ENCODE results near the gene CHMP4A. TPM values are rescaled to one million over a fixed set of nuclear protein-coding genes. Genes with fewer than 3 reads are reported as not detected.
"Not testable (repeated sequence)": the region's sequence is repeated elsewhere in the genome, so short reads cannot be mapped to it uniquely, and the experiment has no call there.

Gene CHMP4A
- total RNA-seq, 2 donors from 2014 or later = 61.5 to 66.8 TPM

DNA sequence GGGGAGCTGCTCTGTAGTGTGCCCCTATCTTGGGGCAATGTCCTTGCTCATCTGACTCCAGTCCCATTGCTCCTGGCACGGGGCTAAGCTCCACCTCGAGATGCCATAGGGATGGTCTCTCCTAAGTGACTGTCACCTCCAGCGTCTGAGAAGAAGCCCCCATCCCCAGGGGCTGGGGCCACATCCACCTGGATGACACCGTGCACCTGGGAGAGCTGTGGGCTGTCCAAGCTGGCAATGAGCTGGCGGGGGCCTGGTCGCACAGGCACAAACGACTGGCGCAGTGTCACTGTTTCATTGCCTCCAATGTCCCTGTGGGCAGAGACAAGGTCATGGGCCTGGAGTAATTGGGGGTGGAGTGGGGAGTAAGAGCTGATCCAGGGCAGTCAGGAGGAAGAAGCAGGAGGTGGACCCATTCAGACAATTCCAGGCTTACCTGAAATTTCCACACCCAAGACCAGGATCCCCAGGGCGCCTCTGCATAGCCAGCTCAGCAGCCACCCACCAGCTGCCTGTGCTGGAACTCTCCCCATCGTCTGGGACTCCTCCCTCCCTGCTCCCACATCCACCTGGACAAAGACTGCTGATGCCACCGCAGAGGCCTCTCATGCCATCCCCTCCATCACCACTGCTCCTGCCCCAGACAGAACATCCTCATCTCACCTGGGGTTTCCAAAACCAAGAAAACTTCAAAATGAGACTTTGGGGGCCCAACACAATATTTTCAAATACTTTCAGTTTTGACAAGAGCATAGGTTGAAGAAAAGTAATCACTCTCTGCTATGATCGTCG lies 36.1 kb upstream of the CHMP4A start:
- TF ChIP-seq POLR2A (IDR thresholded peaks at IDR 0.05) (no peak), POLR2AphosphoS5 (IDR thresholded peaks at IDR 0.05) (no peak)
- TF ChIP-seq, protein P1, sequence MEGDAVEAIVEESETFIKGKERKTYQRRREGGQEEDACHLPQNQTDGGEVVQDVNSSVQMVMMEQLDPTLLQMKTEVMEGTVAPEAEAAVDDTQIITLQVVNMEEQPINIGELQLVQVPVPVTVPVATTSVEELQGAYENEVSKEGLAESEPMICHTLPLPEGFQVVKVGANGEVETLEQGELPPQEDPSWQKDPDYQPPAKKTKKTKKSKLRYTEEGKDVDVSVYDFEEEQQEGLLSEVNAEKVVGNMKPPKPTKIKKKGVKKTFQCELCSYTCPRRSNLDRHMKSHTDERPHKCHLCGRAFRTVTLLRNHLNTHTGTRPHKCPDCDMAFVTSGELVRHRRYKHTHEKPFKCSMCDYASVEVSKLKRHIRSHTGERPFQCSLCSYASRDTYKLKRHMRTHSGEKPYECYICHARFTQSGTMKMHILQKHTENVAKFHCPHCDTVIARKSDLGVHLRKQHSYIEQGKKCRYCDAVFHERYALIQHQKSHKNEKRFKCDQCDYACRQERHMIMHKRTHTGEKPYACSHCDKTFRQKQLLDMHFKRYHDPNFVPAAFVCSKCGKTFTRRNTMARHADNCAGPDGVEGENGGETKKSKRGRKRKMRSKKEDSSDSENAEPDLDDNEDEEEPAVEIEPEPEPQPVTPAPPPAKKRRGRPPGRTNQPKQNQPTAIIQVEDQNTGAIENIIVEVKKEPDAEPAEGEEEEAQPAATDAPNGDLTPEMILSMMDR (IDR thresholded peaks at IDR 0.05) = no peak
- H3K27ac ChIP-seq = no peak overlapping the region
- no peaks in the 10 kb centered on the region for H3K4me1 ChIP-seq (replicated peaks)
- H3K36me3 ChIP-seq = no peaks in the 10 kb centered on the region
- 80% methylated on average over 13 of the region's 13 CpGs for WGBS
- H3K4me3 ChIP-seq = no peak overlapping the region
- H3K9me3 ChIP-seq = no peaks in the 10 kb centered on the region
- no peak for DNase-seq (ENCODE audit: low spot score)
- intact Hi-C loops (cut with DNase I) = no loop called here
- H3K27me3 ChIP-seq (replicated peaks; ENCODE audit: insufficient read depth) = no peaks in the 10 kb centered on the region

DNA sequence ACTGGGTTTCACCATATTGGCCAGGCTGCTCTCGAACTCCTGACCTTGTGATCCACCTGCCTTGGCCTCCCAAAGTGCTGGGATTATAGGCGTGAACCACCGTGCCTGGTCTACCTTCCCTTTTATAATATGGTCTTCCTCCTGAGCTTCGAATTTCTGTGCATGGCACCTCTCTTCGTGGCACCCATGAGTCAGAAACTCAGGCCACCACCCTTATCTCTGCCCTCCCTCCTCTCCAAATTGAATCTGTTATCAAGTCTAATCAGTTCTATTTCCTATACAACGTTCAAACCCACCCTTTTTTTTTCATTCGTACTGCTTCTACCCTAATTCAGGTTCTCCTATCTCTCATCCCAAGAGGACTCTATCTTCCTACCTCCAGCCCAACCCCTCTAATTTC lies 34.1 kb upstream of the CHMP4A start:
- TF ChIP-seq POLR2AphosphoS5 (IDR thresholded peaks at IDR 0.05) = no peak
- TF ChIP-seq, protein P1 (IDR thresholded peaks at IDR 0.05) = no peak
- no peak for TF ChIP-seq POLR2A (IDR thresholded peaks at IDR 0.05)
- 69% methylated on average over 7 of the region's 7 CpGs for WGBS
- no peak overlapping the region for H3K27ac ChIP-seq
- H3K36me3 ChIP-seq = no peaks in the 10 kb centered on the region
- H3K4me1 ChIP-seq (replicated peaks) = no peaks in the 10 kb centered on the region
- no peaks in the 10 kb centered on the region for H3K9me3 ChIP-seq
- no peak for DNase-seq (ENCODE audit: low spot score)
- no peak overlapping the region for H3K4me3 ChIP-seq
- intact Hi-C loops (cut with DNase I) = no loop called here
- no peaks in the 10 kb centered on the region for H3K27me3 ChIP-seq (replicated peaks; ENCODE audit: insufficient read depth)

DNA sequence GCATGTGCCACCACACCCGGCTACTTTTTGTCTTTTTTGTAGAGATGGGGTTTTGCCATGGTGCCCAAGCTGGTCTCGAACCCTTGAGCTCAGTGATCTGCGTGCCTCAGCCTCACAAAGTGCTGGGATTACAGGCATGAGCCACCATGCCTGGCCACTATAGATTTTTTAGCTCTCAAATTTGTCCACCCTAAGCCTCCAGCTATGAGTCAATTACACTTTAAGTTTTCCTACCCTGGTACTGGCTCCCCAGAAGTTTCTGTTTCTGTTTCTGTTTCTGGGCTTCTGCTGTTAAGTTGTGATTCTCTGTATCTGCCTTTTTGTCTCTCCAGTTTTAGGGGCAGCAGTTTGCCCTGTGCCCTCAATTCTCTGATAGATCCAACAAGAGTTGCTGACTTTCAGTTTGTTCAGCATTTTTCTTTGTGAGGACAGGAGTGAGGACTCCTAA lies 33.5 kb upstream of the CHMP4A start:
- intact Hi-C loops (cut with DNase I) = no loop called here
- TF ChIP-seq, protein P1 (IDR thresholded peaks at IDR 0.05) = no peak
- TF ChIP-seq POLR2AphosphoS5 (IDR thresholded peaks at IDR 0.05) (no peak), POLR2A (IDR thresholded peaks at IDR 0.05) (no peak)

DNA sequence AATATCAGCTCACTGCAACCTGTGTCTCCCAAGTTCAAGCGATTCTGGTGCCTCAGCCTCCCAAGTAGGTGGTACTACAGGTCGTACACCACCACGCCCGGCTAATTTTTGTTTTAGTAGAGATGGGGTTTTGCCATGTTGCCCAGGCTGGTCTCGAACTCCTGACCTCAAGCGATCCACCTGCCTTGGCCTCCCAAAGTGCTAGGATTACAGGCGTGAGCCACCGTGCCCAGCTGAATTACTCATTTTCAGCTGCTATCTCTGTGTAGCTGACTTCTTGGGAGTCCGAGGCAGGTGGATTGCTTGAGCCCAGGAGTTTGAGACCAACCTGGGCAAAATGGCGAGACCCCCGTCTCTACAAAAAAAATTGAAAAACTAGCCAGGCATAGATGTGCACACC lies 32.1 kb upstream of the CHMP4A start:
- DNase-seq (ENCODE audit: low spot score); H3K4me3 ChIP-seq; intact Hi-C loops (cut with DNase I); H3K27ac ChIP-seq; H3K36me3 ChIP-seq; H3K27me3 ChIP-seq (replicated peaks; ENCODE audit: insufficient read depth); H3K9me3 ChIP-seq: not testable (repeated sequence)
- 94% methylated on average over 11 of the region's 11 CpGs for WGBS
- H3K4me1 ChIP-seq (replicated peaks) = peaks cover 11% of the 10 kb centered on the region

More for the DNA sequence above, 33.5 kb upstream of the CHMP4A start:
- WGBS = 99% methylated on average over 3 of the region's 3 CpGs
- no peak overlapping the region for H3K4me3 ChIP-seq
- no peaks in the 10 kb centered on the region for H3K36me3 ChIP-seq
- no peaks in the 10 kb centered on the region for H3K27me3 ChIP-seq (replicated peaks; ENCODE audit: insufficient read depth)
- DNase-seq (ENCODE audit: low spot score) = no peak
- no peak overlapping the region for H3K27ac ChIP-seq
- no peaks in the 10 kb centered on the region for H3K9me3 ChIP-seq
- no peaks in the 10 kb centered on the region for H3K4me1 ChIP-seq (replicated peaks)

DNA sequence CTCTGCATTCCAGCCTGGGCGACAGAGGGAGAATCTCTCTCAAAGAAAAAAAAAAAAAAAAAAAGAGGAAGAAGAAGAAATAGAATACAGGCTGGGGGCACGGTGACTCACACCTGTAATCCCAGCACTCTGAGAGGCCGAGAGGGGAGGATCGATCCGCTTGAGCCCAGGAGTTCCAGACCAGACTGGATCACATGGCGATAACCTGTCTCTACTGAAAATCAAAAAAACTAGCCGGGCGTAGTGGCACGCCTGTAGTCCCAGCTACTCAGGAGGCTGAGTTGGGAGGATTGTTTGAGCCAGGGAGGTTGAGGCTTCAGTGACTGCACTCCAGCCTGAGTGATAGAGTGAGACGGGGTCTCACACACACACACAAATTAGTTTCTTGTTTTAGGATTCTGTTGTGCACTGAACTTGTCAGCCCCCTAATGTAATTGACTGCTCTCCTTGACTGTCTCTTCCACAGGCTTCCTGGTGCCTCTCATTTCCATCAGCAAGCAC lies 30.1 kb upstream of the CHMP4A start:
- Histone ChIP-seq H3K27ac (peak overlapping the region; percentile 99), H3K36me3 (no peaks in the 10 kb centered on the region), H3K4me1 (replicated peaks) (peaks cover 19% of the 10 kb centered on the region), H3K27me3 (replicated peaks; ENCODE audit: insufficient read depth) (no peaks in the 10 kb centered on the region), H3K4me3 (peak overlapping the region; percentile 57 to 77), H3K9me3 (no peaks in the 10 kb centered on the region)
- 56% methylated on average over 10 of the region's 10 CpGs for WGBS
- intact Hi-C loops (cut with DNase I) = loop anchor here (2.0 to 5.0 kb wide), 2 partner anchors 53 to 199 kb away; partner anchors contain the start of gene SDR39U1
- no peak for DNase-seq (ENCODE audit: low spot score)
- no peak for TF ChIP-seq POLR2AphosphoS5 (IDR thresholded peaks at IDR 0.05)
- TF ChIP-seq POLR2A (IDR thresholded peaks at IDR 0.05) = no peak
- TF ChIP-seq, protein P1 (IDR thresholded peaks at IDR 0.05) = no peak

Measured in prostate gland (tissue), 2 donors.